Measurements from ENCODE around the gene PFDN6. TPM values are rescaled to one million over a fixed set of nuclear protein-coding genes. Genes with fewer than 3 reads are reported as not detected.
A peak's percentile ranks its signal among the peaks of the same experiment; 100 is the strongest.
"Not testable (repeated sequence)": the region's sequence is repeated elsewhere in the genome, so short reads cannot be mapped to it uniquely, and the experiment has no call there.

The PFDN6 gene
- total RNA-seq, 1 donor from 2014 or later = 55.8 TPM

DNA sequence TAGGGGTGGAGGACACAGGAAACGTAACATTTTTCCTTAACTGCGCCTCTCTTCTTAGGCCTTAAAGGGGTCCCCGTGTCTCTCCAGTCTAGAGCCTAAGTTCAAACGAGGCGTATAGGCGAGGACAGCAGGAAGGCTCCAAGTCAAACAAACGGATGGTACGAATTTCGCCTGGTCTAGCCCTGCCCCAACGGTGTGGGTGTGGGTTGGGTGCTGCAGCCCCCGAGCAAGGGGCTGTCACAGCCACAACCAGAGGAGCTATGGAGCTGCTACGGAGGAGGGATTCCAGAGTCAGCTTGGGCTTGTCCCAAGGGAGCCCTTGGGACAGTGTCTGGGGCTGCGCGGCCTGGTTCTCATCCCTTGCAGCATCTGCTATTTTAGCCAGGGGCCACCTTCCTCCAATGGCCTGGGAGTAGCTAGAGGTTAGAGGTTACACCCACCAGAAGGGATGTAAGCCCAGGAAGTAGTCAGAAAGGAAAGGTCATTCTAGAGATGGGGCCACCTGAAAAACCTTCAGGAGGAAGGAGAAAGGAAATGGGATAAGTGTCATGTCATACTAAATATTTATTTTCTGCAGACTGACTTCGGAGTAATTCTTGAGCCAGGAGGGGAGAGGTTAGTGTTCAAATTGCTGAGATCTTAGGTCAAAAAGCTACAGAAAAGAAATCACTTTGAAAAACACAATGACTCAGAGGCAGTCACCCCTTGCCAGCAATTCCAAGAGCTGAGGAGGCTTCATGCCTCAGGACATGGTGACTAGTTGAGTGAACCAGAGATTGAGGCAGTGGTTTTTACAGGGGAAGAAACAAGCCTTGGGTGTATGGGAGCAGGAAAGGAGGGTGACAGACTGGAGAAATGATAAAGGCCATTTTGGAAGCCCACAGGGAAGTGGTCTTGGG, 39.4 kb upstream of the PFDN6 start:
- TF ChIP-seq, protein P1, sequence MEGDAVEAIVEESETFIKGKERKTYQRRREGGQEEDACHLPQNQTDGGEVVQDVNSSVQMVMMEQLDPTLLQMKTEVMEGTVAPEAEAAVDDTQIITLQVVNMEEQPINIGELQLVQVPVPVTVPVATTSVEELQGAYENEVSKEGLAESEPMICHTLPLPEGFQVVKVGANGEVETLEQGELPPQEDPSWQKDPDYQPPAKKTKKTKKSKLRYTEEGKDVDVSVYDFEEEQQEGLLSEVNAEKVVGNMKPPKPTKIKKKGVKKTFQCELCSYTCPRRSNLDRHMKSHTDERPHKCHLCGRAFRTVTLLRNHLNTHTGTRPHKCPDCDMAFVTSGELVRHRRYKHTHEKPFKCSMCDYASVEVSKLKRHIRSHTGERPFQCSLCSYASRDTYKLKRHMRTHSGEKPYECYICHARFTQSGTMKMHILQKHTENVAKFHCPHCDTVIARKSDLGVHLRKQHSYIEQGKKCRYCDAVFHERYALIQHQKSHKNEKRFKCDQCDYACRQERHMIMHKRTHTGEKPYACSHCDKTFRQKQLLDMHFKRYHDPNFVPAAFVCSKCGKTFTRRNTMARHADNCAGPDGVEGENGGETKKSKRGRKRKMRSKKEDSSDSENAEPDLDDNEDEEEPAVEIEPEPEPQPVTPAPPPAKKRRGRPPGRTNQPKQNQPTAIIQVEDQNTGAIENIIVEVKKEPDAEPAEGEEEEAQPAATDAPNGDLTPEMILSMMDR (conservative IDR thresholded peaks at IDR 0.05; ENCODE audit: low read depth, low read length) = no peak
- peak; percentile 81 for DNase-seq (ENCODE audit: low read depth)

DNA sequence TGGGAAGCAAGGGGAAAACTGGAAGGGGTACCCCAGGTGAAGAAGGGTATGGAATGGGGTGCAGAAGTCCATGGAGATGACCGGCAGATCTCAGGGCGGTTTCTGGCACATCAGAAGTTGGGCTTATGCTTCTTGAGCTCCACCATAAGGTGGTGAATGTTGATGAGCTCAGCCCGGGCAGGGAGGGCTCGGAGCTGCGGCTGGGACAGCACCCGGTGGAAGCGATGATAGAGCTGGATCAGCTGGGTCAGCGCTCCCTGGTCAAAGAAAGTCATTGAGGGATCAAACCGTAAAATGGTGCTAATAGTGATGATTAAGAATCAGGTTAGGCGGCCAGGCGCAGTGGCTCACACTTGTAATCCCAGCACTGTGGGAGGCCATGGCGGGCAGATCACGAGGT, 38.7 kb upstream of the PFDN6 start:
- H3K4me3 ChIP-seq (ENCODE audit: low read depth, low read length) = peak overlapping the region; percentile 25

More for the DNA sequence above, 39.4 kb upstream of the PFDN6 start:
- peak overlapping the region; percentile 79 for H3K4me3 ChIP-seq (ENCODE audit: low read depth, low read length)

DNA sequence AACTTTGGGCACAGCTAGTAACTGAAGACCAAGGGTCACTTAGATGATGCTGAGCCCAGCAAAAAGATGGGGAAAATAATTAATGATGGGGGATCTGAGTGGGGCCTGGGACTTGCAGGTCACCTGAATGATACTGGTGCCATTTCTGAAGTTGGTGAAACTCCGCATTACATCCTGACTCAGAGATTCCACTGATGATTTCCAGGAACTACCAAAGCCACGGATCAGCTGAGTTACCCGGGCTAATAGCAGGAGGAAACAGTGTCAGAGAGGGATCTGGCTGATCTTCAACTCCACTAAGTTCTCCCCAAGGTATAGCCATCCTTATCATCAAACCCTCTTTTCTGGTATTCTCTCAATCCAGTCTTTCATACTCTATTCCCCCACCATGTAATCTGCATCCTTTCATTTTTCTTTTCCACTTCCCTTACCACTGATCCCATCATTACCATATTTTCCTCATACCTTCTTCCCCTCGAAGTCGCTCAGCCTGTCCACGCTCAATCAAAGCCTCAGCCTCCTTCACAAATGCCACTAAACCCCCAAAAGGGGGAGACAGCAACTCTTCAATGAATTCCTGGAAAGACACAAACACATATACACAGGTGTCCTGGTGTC, 37.9 kb upstream of the PFDN6 start:
- TF ChIP-seq, protein P1 (conservative IDR thresholded peaks at IDR 0.05; ENCODE audit: low read depth, low read length) = no peak
- no peak overlapping the region for H3K4me3 ChIP-seq (ENCODE audit: low read depth, low read length)
- DNase-seq (ENCODE audit: low read depth) = no peak

More for the DNA sequence above, 38.7 kb upstream of the PFDN6 start:
- TF ChIP-seq, protein P1 (conservative IDR thresholded peaks at IDR 0.05; ENCODE audit: low read depth, low read length) = no peak
- no peak for DNase-seq (ENCODE audit: low read depth)

DNA sequence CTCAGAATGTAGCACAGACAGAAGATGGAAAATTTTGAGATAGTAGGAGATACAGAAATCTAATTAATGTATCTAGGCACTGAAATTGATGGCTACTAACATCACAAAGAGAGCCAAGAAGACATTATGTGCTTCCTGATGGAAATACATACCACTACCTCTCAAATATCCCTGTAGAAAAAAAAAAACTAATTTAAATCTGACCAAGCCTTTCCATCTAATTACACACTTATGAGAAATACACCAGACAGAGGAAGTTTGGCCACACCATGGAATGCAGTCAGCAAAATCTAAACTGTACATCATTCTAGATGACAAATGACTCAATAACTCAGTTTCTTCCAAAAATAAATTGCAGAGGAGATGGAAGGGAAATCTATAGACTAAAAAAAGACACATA, 36.6 kb upstream of the PFDN6 start:
- H3K4me3 ChIP-seq (ENCODE audit: low read depth, low read length) = no peak overlapping the region
- DNase-seq (ENCODE audit: low read depth) = no peak
- TF ChIP-seq, protein P1 (conservative IDR thresholded peaks at IDR 0.05; ENCODE audit: low read depth, low read length) = no peak

DNA sequence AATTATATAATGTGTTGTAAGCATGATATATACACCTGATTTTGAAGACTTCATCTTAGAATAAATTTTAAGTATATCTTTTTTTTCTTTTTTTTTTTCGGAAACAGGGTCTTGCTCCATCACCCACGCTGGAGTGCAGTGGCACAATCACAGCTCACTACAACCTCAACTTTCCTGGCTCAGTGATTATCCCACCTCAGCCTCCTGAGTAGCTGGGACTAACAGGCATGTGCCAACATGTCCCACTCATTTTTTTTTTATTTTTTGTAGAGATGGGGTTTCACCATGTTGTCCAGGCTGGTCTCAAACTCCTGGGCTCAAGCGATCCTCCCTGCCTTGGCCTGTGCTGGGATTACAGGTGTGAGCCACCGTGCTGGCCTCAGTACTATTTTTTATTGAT, 34.8 kb upstream of the PFDN6 start:
- TF ChIP-seq, protein P1 (conservative IDR thresholded peaks at IDR 0.05; ENCODE audit: low read depth, low read length) = no peak
- no peak overlapping the region for H3K4me3 ChIP-seq (ENCODE audit: low read depth, low read length)
- DNase-seq (ENCODE audit: low read depth) = no peak

DNA sequence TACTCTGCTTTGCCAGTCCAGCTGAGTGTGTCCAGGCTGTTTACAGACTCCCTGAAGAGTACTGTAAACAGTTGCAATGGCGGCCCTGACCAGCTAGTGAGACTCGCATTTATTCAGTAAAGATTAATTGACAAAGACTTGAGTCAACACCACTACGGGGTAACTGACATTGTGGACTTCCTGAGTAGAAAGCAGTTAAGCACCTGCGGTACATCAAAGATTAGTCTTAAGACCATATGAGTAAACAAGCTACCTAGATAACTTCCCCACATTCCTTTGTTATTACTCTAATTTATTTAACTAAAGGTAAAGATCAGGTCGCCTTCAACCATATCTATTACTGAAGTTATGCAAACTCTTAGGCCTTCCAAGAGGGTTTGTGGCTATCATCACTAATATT, 30.4 kb upstream of the PFDN6 start:
- no peak overlapping the region for H3K4me3 ChIP-seq (ENCODE audit: low read depth, low read length)
- DNase-seq (ENCODE audit: low read depth) = no peak
- TF ChIP-seq, protein P1 (conservative IDR thresholded peaks at IDR 0.05; ENCODE audit: low read depth, low read length) = no peak

DNA sequence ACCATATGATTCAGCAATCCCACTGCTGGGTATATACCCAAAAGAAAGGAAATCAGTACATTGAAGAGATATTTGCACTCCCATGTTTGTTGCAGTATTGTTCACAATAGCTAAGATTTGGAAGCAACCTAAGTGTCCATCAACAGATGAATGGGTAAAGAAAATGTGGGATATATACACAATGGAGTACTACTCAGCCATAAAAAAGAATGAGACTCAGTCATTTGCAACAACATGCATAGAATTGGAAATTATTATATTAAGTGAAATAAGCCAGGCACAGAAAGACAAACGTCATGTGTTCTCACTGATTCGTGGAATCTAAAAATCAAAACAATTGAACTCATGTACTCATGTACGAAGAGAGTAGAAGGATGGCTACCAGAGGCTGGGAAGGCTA, 26.9 kb upstream of the PFDN6 start:
- DNase-seq (ENCODE audit: low read depth); H3K4me3 ChIP-seq (ENCODE audit: low read depth, low read length): not testable (repeated sequence)
